Endothelial cell of umbilical vein (primary cell): ENCODE data around the gene SPDYE4. TPM values are rescaled to one million over a fixed set of nuclear protein-coding genes. Genes with fewer than 3 reads are reported as not detected.

Experiments used
- BruUV-seq: library from RNA; stranded (reverse); fragments of 400-500 nt; replicated peaks from 2 replicates; lab custom pipeline; 2021; lab: Mats Ljungman, UMichigan
- CTCF ChIA-PET: fragments of 300-600, 350-600 bp; sonication (Branson Sonifier 250); formaldehyde crosslinking; loops from one replicate; lab custom pipeline; 2021; ENCODE audit warnings: antibody characterized with exemption, inconsistent platforms; lab: Charles Lee
- POLR2A ChIA-PET: fragments of 300-600, 350-600 bp; sonication (Branson Sonifier 250); formaldehyde crosslinking; loops from one replicate; lab custom pipeline; 2021; ENCODE audit warnings: antibody characterized with exemption, inconsistent platforms; lab: Charles Lee
- DNase-seq: peaks from one replicate; pipeline ENCODE4 v3.0.0-alpha.2; 2011; ENCODE audit warnings: low read depth, low spot score
- FAIRE-seq: peaks from 2 replicates; lab custom pipeline; 2011; peaks lifted over from hg19 to GRCh38; lab: Jason Lieb, UNC
- H2AFZ ChIP-seq: 2 replicates; pipeline ENCODE4 v1.6.0; 2012; ENCODE audit warnings: low read depth, low read length, control low read depth, inconsistent platforms
- H3K27ac ChIP-seq: 2 replicates; pipeline ENCODE4 v1.5.1; 2011; ENCODE audit warnings: low read depth, mild to moderate bottlenecking, control low read depth, low read length, moderate library complexity; ENCODE audit not compliant: insufficient read depth
- H3K27me3 ChIP-seq, 2 experiments: 2 replicates each; pipeline versions ENCODE4 v1.6.0 to v1.6.1; 2011; ENCODE audit warnings: low read length in 2 of 2, mixed read lengths in 1 of 2; ENCODE audit not compliant: control insufficient read depth in 2 of 2, insufficient read depth in 2 of 2
- H3K36me3 ChIP-seq, 2 experiments: 2 replicates in 1 of 2; 3 replicates in 1 of 2; pipeline ENCODE4 v1.5.1; 2011; ENCODE audit warnings: low read length in 2 of 2, mild to moderate bottlenecking in 1 of 2, moderate library complexity in 1 of 2; ENCODE audit not compliant: control insufficient read depth in 2 of 2, insufficient read depth in 2 of 2; ENCODE audit errors: extremely low read depth in 1 of 2
- H3K4me1 ChIP-seq: 3 replicates; pipeline ENCODE4 v1.5.1; 2011; ENCODE audit warnings: mild to moderate bottlenecking, low read length; ENCODE audit not compliant: control insufficient read depth, insufficient read depth; ENCODE audit errors: extremely low read depth
- H3K4me2 ChIP-seq: 2 replicates; pipeline ENCODE4 v1.6.1; 2011; ENCODE audit warnings: low read length, control low read depth, mixed read lengths; ENCODE audit not compliant: insufficient read depth
- H3K4me3 ChIP-seq, 3 experiments: fragments of 200-600 bp in 1 of 3; sonication (generic), shearing (Covaris generic) in 1 of 3; replicated peaks in 1 of 3; 2 replicates each; pipeline ENCODE4 v1.5.1; 2011 to 2016; ENCODE audit warnings: control low read depth in 3 of 3, low read length in 3 of 3, mild to moderate bottlenecking in 2 of 3, inconsistent platforms in 1 of 3, low read depth in 1 of 3, moderate library complexity in 1 of 3; ENCODE audit not compliant: insufficient read depth in 1 of 3
- H3K79me2 ChIP-seq: 2 replicates; pipeline ENCODE4 v1.6.0; 2012; ENCODE audit warnings: low read length, inconsistent platforms; ENCODE audit not compliant: control insufficient read depth, insufficient read depth
- H3K9ac ChIP-seq: replicated peaks from 2 replicates; pipeline ENCODE3; 2011; ENCODE audit warnings: low read length, control low read depth; ENCODE audit not compliant: insufficient read depth; ENCODE audit errors: extremely low read depth
- H3K9me1 ChIP-seq: replicated peaks from 3 replicates; pipeline ENCODE4 v1.6.0; 2011; ENCODE audit warnings: mild to moderate bottlenecking, low read length; ENCODE audit not compliant: control insufficient read depth, insufficient read depth; ENCODE audit errors: extremely low read depth
- H3K9me3 ChIP-seq: replicated peaks from 2 replicates; pipeline ENCODE4 v1.5.1; 2012; ENCODE audit warnings: low read length, inconsistent platforms; ENCODE audit not compliant: control insufficient read depth, insufficient read depth
- H4K20me1 ChIP-seq: replicated peaks from 2 replicates; pipeline ENCODE3; 2011; ENCODE audit warnings: mild to moderate bottlenecking, low read length; ENCODE audit not compliant: control insufficient read depth, insufficient read depth; ENCODE audit errors: extremely low read depth
- EZH2 ChIP-seq: IDR thresholded peaks from 2 replicates; pipeline ENCODE4 v1.6.1; 2012; ENCODE audit warnings: borderline replicate concordance, low read depth, mild to moderate bottlenecking, moderate library complexity, low read length, inconsistent platforms; ENCODE audit not compliant: severe bottlenecking
- FOS ChIP-seq: IDR thresholded peaks from 2 replicates; pipeline ENCODE4 v1.6.1; 2011; ENCODE audit warnings: mild to moderate bottlenecking, low read length, moderate library complexity, borderline replicate concordance; ENCODE audit not compliant: insufficient read depth
- GATA2 ChIP-seq: IDR thresholded peaks from 2 replicates; pipeline ENCODE4 v1.7.0; 2011; ENCODE audit warnings: low read depth, mild to moderate bottlenecking, moderate library complexity, mixed read lengths, low read length; ENCODE audit not compliant: insufficient read length, insufficient read depth
- JUN ChIP-seq: IDR thresholded peaks from 2 replicates; pipeline ENCODE4 v1.6.1; 2011; ENCODE audit warnings: borderline replicate concordance, low read depth; ENCODE audit not compliant: insufficient read length, insufficient read depth
- MAX ChIP-seq: IDR thresholded peaks from 2 replicates; pipeline ENCODE4 v1.6.1; 2011; ENCODE audit not compliant: insufficient read depth, insufficient read length
- MYC ChIP-seq: IDR thresholded peaks from one replicate; pipeline ENCODE4 v1.6.1; 2011; ENCODE audit warnings: mild to moderate bottlenecking, low read depth, low read length
- POLR2A ChIP-seq: IDR thresholded peaks from 2 replicates; pipeline ENCODE4 v1.6.1; 2012; ENCODE audit warnings: low read depth, mild to moderate bottlenecking, control low read depth, low read length
- POLR2AphosphoS5 ChIP-seq: IDR thresholded peaks from 2 replicates; pipeline ENCODE4 v1.6.1; 2012; ENCODE audit warnings: low read depth, mild to moderate bottlenecking, control low read depth, low read length, moderate library complexity; ENCODE audit not compliant: insufficient read depth
- dilution Hi-C: fragments of 300-500 bp; cut with MboI; formaldehyde crosslinking; loops from one replicate; pipeline ENCODE4 v1.15.0; 2019; ENCODE audit warnings: low sequenced_read_pairs; ENCODE audit not compliant: extremely low pct_ligation_motif_present
- intact Hi-C: fragments of 100-400 bp; cut with micrococcal nuclease; formaldehyde crosslinking; loops from one replicate; pipeline ENCODE4 v1.10.0; 2022
- polyA plus RNA-seq, 4 experiments: library from polyadenylated mRNA; depleted of rRNA in 3 of 4; stranded (reverse) in 3 of 4; unstranded in 1 of 4; fragments of >200 nt; gene quantifications; 2 replicates each; pipeline versions ENCODE4 v1.2.1 to v1.2.3, GENCODE V29; 2011 to 2012; ENCODE audit warnings: missing spikeins in 1 of 4
- total RNA-seq: library from RNA; stranded (reverse); gene quantifications from 2 replicates; pipeline ENCODE4 v1.2.3, GENCODE V29; 2021
- TF ChIP-seq, protein P1 (sequence below), 2 donors: IDR thresholded peaks; 1 replicate in 1 of 2; 2 replicates in 1 of 2; pipeline ENCODE4 v1.5.1; 2011; ENCODE audit warnings: low read length in 2 of 2, mild to moderate bottlenecking in 2 of 2, moderate library complexity in 2 of 2, control low read depth in 1 of 2, inconsistent platforms in 1 of 2, low read depth in 1 of 2; ENCODE audit not compliant: insufficient read depth in 1 of 2; ENCODE audit errors: extremely low read depth in 1 of 2

SPDYE4 gene
- total and polyA plus RNA-seq, 2 donors (not counting 3 experiments of a cell fraction or from before 2014, with no cell fraction given), result not detected

- Histone ChIP-seq H3K27ac (no peak overlapping the region), H3K9me1 (no peaks in the 10 kb centered on the region), H3K4me1 (no peaks in the 10 kb centered on the region), H3K4me2 (no peak overlapping the region), H3K9ac (no peak overlapping the region), H3K36me3 (no peaks in the 10 kb centered on the region), H3K27me3 (peaks cover 0 to 5% of the 10 kb centered on the region in 2 experiments), H3K4me3 (no peak overlapping the region), H2AFZ (no peak overlapping the region), H3K79me2 (no peaks in the 10 kb centered on the region), H4K20me1 (no peaks in the 10 kb centered on the region), H3K9me3 (no peaks in the 10 kb centered on the region)
- TF ChIP-seq MAX, result no peak
- BruUV-seq, result no TSS peak
- ChIA-PET CTCF (interaction anchor here (1.1 to 2.1 kb wide), 3 partner anchors 9 to 30 kb away, joined by 4 to 21 read pairs (median 6); no protein-coding TSS in a partner anchor), POLR2A (interaction anchor here (1.0 kb wide), 1 partner anchor 12 kb away, joined by 3 read pairs; no protein-coding TSS in a partner anchor)
- FAIRE-seq (no peak), DNase-seq (no peak)
- intact Hi-C loops (no loop called here), dilution Hi-C loops (no loop called here)
Observed at GRCh38 chr17:8776248-8776647, 17.9 kb upstream of the SPDYE4 start.

GRCh38 chr17:8766731-8767130 lies 8.4 kb upstream of the SPDYE4 start:
- no peaks in the 10 kb centered on the region for H3K9me3 ChIP-seq
- no peak overlapping the region for H3K4me3 ChIP-seq
- FAIRE-seq (no peak), DNase-seq (no peak)
- TF ChIP-seq MYC, result no peak
- TF ChIP-seq JUN, result no peak
- no peak for TF ChIP-seq FOS
- TF ChIP-seq POLR2A, result no peak
- TF ChIP-seq POLR2AphosphoS5, result no peak
- TF ChIP-seq, protein P1, sequence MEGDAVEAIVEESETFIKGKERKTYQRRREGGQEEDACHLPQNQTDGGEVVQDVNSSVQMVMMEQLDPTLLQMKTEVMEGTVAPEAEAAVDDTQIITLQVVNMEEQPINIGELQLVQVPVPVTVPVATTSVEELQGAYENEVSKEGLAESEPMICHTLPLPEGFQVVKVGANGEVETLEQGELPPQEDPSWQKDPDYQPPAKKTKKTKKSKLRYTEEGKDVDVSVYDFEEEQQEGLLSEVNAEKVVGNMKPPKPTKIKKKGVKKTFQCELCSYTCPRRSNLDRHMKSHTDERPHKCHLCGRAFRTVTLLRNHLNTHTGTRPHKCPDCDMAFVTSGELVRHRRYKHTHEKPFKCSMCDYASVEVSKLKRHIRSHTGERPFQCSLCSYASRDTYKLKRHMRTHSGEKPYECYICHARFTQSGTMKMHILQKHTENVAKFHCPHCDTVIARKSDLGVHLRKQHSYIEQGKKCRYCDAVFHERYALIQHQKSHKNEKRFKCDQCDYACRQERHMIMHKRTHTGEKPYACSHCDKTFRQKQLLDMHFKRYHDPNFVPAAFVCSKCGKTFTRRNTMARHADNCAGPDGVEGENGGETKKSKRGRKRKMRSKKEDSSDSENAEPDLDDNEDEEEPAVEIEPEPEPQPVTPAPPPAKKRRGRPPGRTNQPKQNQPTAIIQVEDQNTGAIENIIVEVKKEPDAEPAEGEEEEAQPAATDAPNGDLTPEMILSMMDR (IDR thresholded peaks at IDR 0.05; ENCODE audit: extremely low read depth in 1 of 2, insufficient read depth in 1 of 2, low read depth in 1 of 2, low read length in 2 of 2), result no peak
- TF ChIP-seq MAX, result no peak
- TF ChIP-seq GATA2, result no peak
- no peak for TF ChIP-seq EZH2
- POLR2A ChIA-PET, result no interaction called here
- intact Hi-C loops, result no loop called here
- no TSS peak for BruUV-seq
- CTCF ChIA-PET, result no interaction called here
- dilution Hi-C loops, result no loop called here
- no peaks in the 10 kb centered on the region for H3K4me1 ChIP-seq
- no peak overlapping the region for H3K9ac ChIP-seq
- no peak overlapping the region for H3K4me2 ChIP-seq
- peaks cover 0 to 8% of the 10 kb centered on the region in 2 experiments for H3K27me3 ChIP-seq
- no peaks in the 10 kb centered on the region for H4K20me1 ChIP-seq
- H2AFZ ChIP-seq, result no peak overlapping the region
- H3K27ac ChIP-seq, result no peak overlapping the region
- no peaks in the 10 kb centered on the region for H3K36me3 ChIP-seq
- H3K9me1 ChIP-seq, result no peaks in the 10 kb centered on the region
- no peaks in the 10 kb centered on the region for H3K79me2 ChIP-seq
